WI38 (cell line): ENCODE measurements around the gene RAB36.

ENCODE experiments used
- H3K4me3 ChIP-seq: 2 replicates; pipeline ENCODE4 v1.5.1; 2011; ENCODE audit warnings: low read depth, mild to moderate bottlenecking, control low read depth, low read length
- TF ChIP-seq, protein P1 (sequence below): IDR thresholded peaks from 2 replicates; pipeline ENCODE4 v1.5.1; 2012; ENCODE audit warnings: low read depth, mild to moderate bottlenecking, control low read depth, low read length

The RAB36 gene

DNA sequence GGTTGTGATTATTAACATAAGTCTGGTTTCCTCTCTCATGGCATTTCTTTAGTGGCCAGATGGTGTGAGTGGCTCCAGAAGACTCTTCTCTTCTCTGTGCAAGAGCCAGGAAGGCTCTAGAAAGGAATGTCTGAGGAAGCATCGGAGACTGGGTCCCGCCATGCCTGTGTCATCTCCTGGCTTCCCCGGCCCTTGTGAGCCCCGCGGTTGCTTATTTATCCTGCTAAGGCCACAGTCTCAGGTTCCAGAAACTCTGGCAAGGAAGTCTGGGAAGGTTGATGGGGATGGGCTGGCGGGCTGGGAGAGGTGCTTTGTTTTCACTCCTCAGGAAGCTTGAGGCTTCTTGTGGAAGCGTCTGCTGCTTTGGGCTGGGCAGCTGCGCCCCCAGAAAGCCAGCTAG lies 53.9 kb downstream of the RAB36 start:
- H3K4me3 ChIP-seq: no peak overlapping the region
- TF ChIP-seq, protein P1, sequence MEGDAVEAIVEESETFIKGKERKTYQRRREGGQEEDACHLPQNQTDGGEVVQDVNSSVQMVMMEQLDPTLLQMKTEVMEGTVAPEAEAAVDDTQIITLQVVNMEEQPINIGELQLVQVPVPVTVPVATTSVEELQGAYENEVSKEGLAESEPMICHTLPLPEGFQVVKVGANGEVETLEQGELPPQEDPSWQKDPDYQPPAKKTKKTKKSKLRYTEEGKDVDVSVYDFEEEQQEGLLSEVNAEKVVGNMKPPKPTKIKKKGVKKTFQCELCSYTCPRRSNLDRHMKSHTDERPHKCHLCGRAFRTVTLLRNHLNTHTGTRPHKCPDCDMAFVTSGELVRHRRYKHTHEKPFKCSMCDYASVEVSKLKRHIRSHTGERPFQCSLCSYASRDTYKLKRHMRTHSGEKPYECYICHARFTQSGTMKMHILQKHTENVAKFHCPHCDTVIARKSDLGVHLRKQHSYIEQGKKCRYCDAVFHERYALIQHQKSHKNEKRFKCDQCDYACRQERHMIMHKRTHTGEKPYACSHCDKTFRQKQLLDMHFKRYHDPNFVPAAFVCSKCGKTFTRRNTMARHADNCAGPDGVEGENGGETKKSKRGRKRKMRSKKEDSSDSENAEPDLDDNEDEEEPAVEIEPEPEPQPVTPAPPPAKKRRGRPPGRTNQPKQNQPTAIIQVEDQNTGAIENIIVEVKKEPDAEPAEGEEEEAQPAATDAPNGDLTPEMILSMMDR: no peak

DNA sequence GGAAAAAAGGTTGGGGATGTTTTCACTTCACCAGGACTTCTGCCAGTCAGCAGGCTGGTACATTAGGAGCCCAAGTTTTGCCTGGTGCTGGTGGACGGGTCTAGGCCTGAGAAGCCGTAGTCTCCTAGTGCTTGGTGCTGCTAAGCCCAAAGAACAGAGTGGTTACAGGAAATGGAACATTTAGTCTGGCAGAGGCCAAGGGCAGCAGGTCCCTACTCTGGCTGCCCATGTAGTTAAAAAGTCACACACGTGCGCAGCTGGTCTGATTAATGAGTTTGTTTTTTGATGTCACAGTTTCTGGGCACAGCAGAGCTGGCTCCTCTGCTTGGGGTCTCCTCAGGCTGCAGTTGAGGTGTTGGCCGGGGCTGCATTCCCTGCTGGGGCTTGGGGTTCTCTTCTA lies 55.6 kb downstream of the RAB36 start:
- TF ChIP-seq, protein P1: no peak
- H3K4me3 ChIP-seq: no peak overlapping the region

DNA sequence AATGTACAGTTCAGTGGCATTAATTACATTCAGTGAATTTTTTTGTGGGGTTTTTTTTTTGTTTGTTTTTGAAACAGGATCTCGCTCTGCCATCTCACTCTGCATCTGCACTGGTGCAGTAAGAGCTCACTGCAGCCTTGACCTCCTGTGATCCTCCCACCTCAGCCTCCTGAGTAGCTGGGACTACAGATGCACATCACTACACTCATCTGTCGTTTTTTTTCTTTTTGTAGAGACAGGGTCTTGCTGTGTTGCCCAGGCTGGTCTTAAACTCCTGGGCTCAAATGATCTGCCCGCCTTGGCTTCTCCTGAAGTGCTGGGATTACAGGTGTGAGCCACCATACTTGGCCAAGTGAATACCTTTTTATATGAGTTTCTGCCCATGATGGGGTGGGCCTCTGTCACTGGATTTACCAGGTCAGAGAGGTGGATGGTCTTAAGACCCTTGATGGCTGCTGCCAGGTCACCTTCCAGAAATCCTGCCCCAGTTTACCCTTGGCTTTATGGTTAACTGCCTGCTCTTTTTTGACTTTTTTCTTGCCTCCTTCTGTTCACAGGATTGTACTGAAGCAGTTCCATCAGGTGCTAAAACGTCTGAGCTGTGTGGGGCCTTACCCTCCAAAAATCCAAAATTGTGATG lies 57.7 kb downstream of the RAB36 start:
- no peak overlapping the region for H3K4me3 ChIP-seq
- TF ChIP-seq, protein P1: no peak

DNA sequence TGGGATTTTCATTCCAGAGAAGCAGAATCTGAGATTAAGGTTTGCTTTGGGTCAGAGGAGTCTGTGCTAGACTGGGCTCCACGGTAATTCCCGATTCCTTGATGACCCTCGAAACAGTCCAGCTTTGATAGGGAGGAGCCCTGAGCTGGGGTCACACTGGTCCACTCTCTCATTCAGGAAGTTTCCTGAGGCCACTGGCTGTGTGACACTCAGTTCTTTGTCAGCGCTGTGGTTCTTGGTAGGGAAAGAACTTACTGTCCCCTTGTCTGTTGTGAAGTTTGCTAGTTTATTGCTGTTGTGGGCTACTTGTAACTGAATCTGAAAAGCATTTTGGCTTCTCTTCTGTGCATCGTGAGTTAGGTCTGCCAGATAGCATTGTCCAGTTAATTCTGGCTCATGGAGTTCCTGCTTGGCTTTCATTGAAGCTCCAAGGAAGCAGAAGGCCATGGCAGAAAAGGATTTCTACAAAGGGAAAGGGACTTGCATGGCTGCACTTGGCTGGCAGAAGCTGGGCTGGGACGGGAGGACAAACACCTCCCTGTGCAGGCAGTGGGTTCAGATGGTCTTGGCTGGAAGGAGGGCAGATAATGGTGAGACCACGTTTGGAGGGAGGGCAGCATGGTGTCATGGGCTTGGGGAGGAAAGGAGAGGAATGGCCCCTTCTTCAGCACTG lies 58.3 kb downstream of the RAB36 start:
- TF ChIP-seq, protein P1: no peak
- no peak overlapping the region for H3K4me3 ChIP-seq

DNA sequence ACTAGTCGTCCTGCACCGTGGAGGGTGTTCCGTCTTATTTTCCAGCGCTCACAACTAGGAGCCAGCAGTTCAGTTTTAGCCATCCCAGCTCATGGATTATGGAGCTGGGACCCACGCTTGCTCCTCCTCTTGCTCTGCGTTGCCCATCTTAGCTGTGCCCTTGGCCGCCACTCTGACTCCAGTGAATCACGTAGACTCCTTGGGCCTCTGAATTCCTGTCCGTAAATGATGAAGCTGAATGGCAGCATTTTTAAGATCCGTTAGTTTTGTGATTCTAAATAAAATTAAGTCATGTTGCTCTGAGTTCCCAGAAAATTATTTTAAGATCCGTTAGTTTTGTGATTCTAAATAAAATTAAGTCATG lies 58.8 kb downstream of the RAB36 start:
- H3K4me3 ChIP-seq: no peak overlapping the region
- TF ChIP-seq, protein P1: no peak

DNA sequence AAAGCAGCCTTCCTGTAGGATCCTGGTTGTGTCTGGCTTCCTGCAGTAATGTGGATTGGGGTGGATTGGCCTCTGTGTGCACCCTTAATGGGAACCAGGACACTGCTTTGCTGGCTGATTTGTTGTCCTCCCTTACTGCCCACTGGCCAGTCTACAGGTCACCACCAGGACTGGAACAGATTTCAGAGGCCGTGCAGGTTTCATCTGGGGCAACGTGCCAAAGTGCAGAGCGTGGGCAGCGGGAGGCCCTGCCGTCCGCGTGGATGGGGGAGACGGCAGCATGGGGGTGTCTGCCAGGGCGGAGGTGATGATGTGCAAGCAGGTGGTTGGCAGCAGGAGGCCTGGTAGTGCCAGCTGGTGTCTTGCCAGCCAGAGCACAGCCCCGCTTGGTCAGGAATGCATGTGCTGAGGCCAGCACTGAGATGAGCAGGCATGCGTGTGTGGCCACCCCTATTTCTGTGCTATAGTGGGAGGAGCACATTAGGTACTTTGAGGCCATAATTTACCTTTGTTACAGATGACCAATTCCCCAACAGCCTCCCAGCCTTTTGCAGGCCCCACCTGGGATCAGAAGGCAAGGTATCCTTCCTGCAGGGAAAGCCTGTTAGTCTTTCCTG lies 59.4 kb downstream of the RAB36 start:
- TF ChIP-seq, protein P1: no peak
- H3K4me3 ChIP-seq: no peak overlapping the region

DNA sequence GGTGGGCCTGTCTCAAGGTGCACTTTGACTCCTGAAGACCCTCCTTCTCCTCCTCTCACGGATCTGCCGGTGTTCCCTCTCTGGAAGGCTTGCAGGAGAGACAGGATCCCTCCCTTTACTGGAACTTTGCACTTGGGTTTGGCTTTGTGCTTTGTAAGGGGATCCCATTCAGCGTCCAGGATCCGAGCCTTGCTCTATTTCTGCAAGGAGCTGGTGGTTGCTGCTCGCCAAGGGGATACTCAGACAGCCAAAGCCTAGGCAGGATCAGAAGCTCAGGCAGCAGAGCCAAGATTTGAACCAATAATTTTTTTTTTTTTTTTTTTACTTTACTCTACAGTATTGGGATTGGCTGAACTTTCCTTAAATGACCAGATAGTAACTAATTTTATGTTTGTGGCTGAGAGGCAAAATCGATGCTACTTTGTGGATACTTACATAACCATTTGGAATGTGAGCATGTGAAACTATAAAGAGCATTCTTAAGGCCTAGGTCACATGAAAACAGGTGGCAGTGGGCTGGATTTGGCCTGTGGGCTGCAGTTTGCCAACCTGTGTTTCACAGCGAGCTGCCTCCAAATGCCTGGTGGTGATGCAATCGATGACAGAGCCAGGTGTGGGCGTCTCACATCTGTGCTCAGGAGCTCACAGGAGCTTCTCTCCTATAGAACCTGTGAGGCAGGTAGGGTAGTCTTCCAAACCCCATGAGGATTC lies 60.2 kb downstream of the RAB36 start:
- TF ChIP-seq, protein P1: no peak
- no peak overlapping the region for H3K4me3 ChIP-seq
